H9 (cell line): ENCODE results near the gene CASQ2. TPM values are rescaled to one million over a fixed set of nuclear protein-coding genes. Genes with fewer than 3 reads are reported as not detected.

ENCODE experiments used
- DNase-seq: peaks from one replicate; pipeline ENCODE4 v3.0.0-alpha.2; 2017
- H2AFZ ChIP-seq: one replicate; pipeline ENCODE4 v1.6.1; 2013; ENCODE audit warnings: mild to moderate bottlenecking, low read length, control low read depth, moderate library complexity
- H2AK5ac ChIP-seq: 2 replicates; pipeline ENCODE4 v1.6.1; 2013; ENCODE audit warnings: low read length, control low read depth, mixed read lengths; ENCODE audit not compliant: insufficient read length
- H2BK120ac ChIP-seq: one replicate; pipeline ENCODE4 v1.6.1; 2013; ENCODE audit warnings: low read depth, mild to moderate bottlenecking, low read length, control low read depth, inconsistent platforms; ENCODE audit not compliant: poor library complexity, severe bottlenecking
- H2BK12ac ChIP-seq: 2 replicates; pipeline ENCODE4 v1.6.1; 2013; ENCODE audit warnings: low read length, control low read depth, mixed read lengths, low read depth; ENCODE audit not compliant: insufficient read length
- H2BK15ac ChIP-seq: 2 replicates; pipeline ENCODE4 v1.6.1; 2013; ENCODE audit warnings: low read depth, low read length, control low read depth
- H2BK20ac ChIP-seq: one replicate; pipeline ENCODE4 v1.6.1; 2013; ENCODE audit warnings: low read depth, mild to moderate bottlenecking, low read length, control low read depth, inconsistent platforms; ENCODE audit not compliant: poor library complexity, severe bottlenecking
- H2BK5ac ChIP-seq: 2 replicates; pipeline ENCODE4 v1.6.1; 2013; ENCODE audit warnings: low read length, control low read depth, mixed read lengths; ENCODE audit not compliant: insufficient read length
- H3K14ac ChIP-seq: 2 replicates; pipeline ENCODE4 v1.6.1; 2013; ENCODE audit warnings: low read length, control low read depth; ENCODE audit not compliant: insufficient read depth
- H3K18ac ChIP-seq: 2 replicates; pipeline ENCODE4 v1.6.1; 2013; ENCODE audit warnings: low read depth, mild to moderate bottlenecking, mixed read lengths, low read length, control low read depth; ENCODE audit not compliant: insufficient read length
- H3K23ac ChIP-seq: 2 replicates; pipeline ENCODE4 v1.6.1; 2013; ENCODE audit warnings: low read length, control low read depth, mixed read lengths, low read depth; ENCODE audit not compliant: insufficient read length
- H3K23me2 ChIP-seq: 2 replicates; pipeline ENCODE4 v1.6.1; 2013; ENCODE audit warnings: low read depth, mild to moderate bottlenecking, mixed read lengths, low read length, control low read depth; ENCODE audit not compliant: insufficient read length, poor library complexity, severe bottlenecking
- H3K27ac ChIP-seq: 2 replicates; pipeline ENCODE4 v1.5.1; 2013; ENCODE audit warnings: low read length, control low read depth, mixed read lengths, low read depth; ENCODE audit not compliant: insufficient read length
- H3K27me3 ChIP-seq: 2 replicates; pipeline ENCODE4 v1.6.1; 2013; ENCODE audit warnings: low read length, control low read depth, inconsistent platforms; ENCODE audit not compliant: insufficient read depth
- H3K4ac ChIP-seq: 2 replicates; pipeline ENCODE4 v1.6.1; 2013; ENCODE audit warnings: low read depth, mild to moderate bottlenecking, control low read depth, inconsistent platforms, low read length, moderate library complexity
- H3K4me1 ChIP-seq: 2 replicates; pipeline ENCODE4 v1.6.1; 2013; ENCODE audit warnings: low read length, control low read depth, inconsistent platforms; ENCODE audit not compliant: insufficient read depth
- H3K4me2 ChIP-seq: 2 replicates; pipeline ENCODE4 v1.6.1; 2013; ENCODE audit warnings: low read length, control low read depth, mixed read lengths; ENCODE audit not compliant: insufficient read length, insufficient read depth
- H3K56ac ChIP-seq: 2 replicates; pipeline ENCODE4 v1.6.1; 2013; ENCODE audit warnings: low read depth, mild to moderate bottlenecking, mixed read lengths, low read length, control low read depth; ENCODE audit not compliant: insufficient read length
- H3K79me1 ChIP-seq: 2 replicates; pipeline ENCODE4 v1.6.1; 2013; ENCODE audit warnings: low read depth, mild to moderate bottlenecking, moderate library complexity, low read length, control low read depth, inconsistent platforms; ENCODE audit not compliant: insufficient read depth, poor library complexity, severe bottlenecking
- H3K79me2 ChIP-seq: 2 replicates; pipeline ENCODE4 v1.6.1; 2013; ENCODE audit warnings: low read length, control low read depth, inconsistent platforms; ENCODE audit not compliant: insufficient read depth
- H3K9ac ChIP-seq: 2 replicates; pipeline ENCODE4 v1.6.1; 2013; ENCODE audit warnings: low read length, control low read depth, mixed read lengths; ENCODE audit not compliant: insufficient read length; ENCODE audit errors: extremely low read depth
- H3K9me3 ChIP-seq: one replicate; pipeline ENCODE4 v1.6.1; 2013; ENCODE audit warnings: low read depth, low read length, inconsistent platforms; ENCODE audit not compliant: control insufficient read depth
- H3T11ph ChIP-seq: one replicate; pipeline ENCODE4 v1.6.1; 2013; ENCODE audit warnings: mild to moderate bottlenecking, low read length, control low read depth, inconsistent platforms
- H4K20me1 ChIP-seq: one replicate; pipeline ENCODE4 v1.6.1; 2013; ENCODE audit not compliant: control insufficient read depth, insufficient read length, insufficient read depth
- H4K5ac ChIP-seq: 2 replicates; pipeline ENCODE4 v1.6.1; 2013; ENCODE audit warnings: low read depth, mild to moderate bottlenecking, mixed read lengths, low read length, control low read depth; ENCODE audit not compliant: insufficient read length
- H4K8ac ChIP-seq: replicated peaks from 2 replicates; pipeline ENCODE4 v1.6.1; 2013; ENCODE audit warnings: low read length, control low read depth, mixed read lengths, low read depth; ENCODE audit not compliant: insufficient read length
- H4K91ac ChIP-seq: 2 replicates; pipeline ENCODE4 v1.6.1; 2013; ENCODE audit warnings: low read depth, mild to moderate bottlenecking, moderate library complexity, mixed read lengths, low read length, control low read depth; ENCODE audit not compliant: insufficient read length
- H3K27ac Mint-ChIP-seq, 3 experiments: 2 replicates in 2 of 3; 3 replicates in 1 of 3; pipeline ENCODE4 v1.8.0; 2020 to 2021; ENCODE audit warnings: mixed read lengths in 3 of 3, mild to moderate bottlenecking in 1 of 3, moderate library complexity in 1 of 3
- H3K27me3 Mint-ChIP-seq: 2 replicates; pipeline ENCODE4 v1.8.0; 2021; ENCODE audit warnings: low read depth, mild to moderate bottlenecking, moderate library complexity, mixed read lengths
- H3K36me3 Mint-ChIP-seq, 3 experiments: 2 replicates in 2 of 3; 3 replicates in 1 of 3; pipeline ENCODE4 v1.8.0; 2020 to 2021; ENCODE audit warnings: low read depth in 3 of 3, mixed read lengths in 3 of 3; ENCODE audit not compliant: insufficient read depth in 1 of 3
- H3K4me1 Mint-ChIP-seq, 2 experiments: 2 replicates each; pipeline ENCODE4 v1.8.0; 2020; ENCODE audit warnings: mixed read lengths in 2 of 2
- H3K4me3 Mint-ChIP-seq, 2 experiments: 2 replicates in 1 of 2; 3 replicates in 1 of 2; pipeline ENCODE4 v1.8.0; 2020 to 2021; ENCODE audit warnings: mild to moderate bottlenecking in 2 of 2, mixed read lengths in 2 of 2, moderate library complexity in 1 of 2
- H3K9me3 Mint-ChIP-seq, 2 experiments: 2 replicates in 1 of 2; 3 replicates in 1 of 2; pipeline ENCODE4 v1.8.0; 2020; ENCODE audit warnings: mild to moderate bottlenecking in 2 of 2, mixed read lengths in 2 of 2, moderate library complexity in 1 of 2
- CTCF ChIP-seq: fragments of 200-600 bp; sonication (generic); conservative IDR thresholded peaks from 3 replicates; pipeline ENCODE4 v1.8.0; 2021; ENCODE audit warnings: antibody characterized with exemption, mild to moderate bottlenecking
- WGBS: extraction: QIAGEN DNeasy Blood & Tissue Kit; methylation state at CpG from one replicate; pipeline ENCODE4 v1.1.7; 2013; ENCODE audit warnings: missing lambda C conversion rate, low lambda C conversion rate, mixed read lengths; ENCODE audit not compliant: insufficient read length; ENCODE audit errors: extremely low coverage; 5-methylcytosine and 5-hydroxymethylcytosine counted together
- total RNA-seq: library from RNA; stranded (reverse); gene quantifications from 2 replicates; pipeline ENCODE4 v1.2.1, GENCODE V29; 2021

CASQ2 gene
- total RNA-seq, 1 experiment from 2014 or later, result not detected

DNA sequence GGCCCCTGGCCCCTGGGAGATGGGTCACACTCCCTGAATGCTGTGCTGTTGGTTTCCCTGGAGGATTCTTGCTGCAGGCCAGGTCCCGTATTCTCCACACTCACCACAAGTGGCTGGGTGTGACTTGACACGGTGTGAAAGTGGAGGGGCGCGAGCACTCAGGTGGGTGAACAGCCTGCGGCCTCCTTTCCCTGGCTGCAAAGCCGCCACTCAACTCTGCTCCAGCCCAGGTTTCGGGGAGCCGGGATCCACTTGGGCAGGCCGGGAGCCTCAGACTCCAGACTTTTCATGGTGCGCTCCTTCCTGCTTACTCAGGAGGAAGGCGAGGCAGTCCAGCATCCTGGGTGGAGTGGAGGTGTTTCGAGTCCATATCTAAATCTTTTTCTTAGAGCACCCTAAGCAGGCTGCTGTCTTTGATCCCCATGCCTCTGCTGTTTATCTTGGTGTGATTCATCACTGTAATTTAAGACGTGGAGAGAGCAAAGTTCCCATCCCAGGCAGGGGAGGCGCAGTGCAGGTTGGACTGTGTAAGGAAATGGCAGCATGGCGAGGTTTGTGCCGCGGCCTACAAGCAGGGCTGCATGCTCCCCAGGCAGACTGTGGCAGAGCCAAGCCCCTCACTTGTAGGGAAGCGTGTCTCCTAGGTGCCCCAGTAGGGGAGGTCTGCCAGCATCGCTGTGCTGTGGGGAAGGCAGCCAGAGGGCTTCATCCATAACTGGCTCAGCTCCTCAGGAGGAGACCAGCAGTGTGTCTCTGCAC is 97.2 kb downstream of the CASQ2 start:
- H3T11ph ChIP-seq, result no peak overlapping the region
- Mint-ChIP-seq H3K4me3 (no peak overlapping the region), H3K27me3 (no peaks in the 10 kb centered on the region), H3K9me3 (no peaks in the 10 kb centered on the region), H3K27ac (peak overlapping the region in 1 of 3 experiments; percentile 44; a peak in 2 of 7 replicates), H3K4me1 (peaks cover 0 to 8% of the 10 kb centered on the region in 2 experiments; a peak in 2 of 4 replicates), H3K36me3 (peaks cover 15 to 27% (median 21%) of the 10 kb centered on the region in 3 experiments)
- H2BK12ac ChIP-seq, result no peak overlapping the region
- H4K91ac ChIP-seq, result no peak overlapping the region
- no peak overlapping the region for H2BK20ac ChIP-seq
- no peaks in the 10 kb centered on the region for H3K27me3 ChIP-seq
- H2BK5ac ChIP-seq, result no peak overlapping the region
- DNase-seq, result no peak
- no peak overlapping the region for H3K4me2 ChIP-seq
- no peak overlapping the region for H3K56ac ChIP-seq
- no peak overlapping the region for H2BK120ac ChIP-seq
- no peaks in the 10 kb centered on the region for H3K79me1 ChIP-seq
- H3K79me2 ChIP-seq, result no peaks in the 10 kb centered on the region
- peak overlapping the region; percentile 19; the same call in 1 of the 2 replicates for H3K14ac ChIP-seq
- H4K5ac ChIP-seq, result peak overlapping the region; percentile 27
- H4K20me1 ChIP-seq, result peaks cover 3% of the 10 kb centered on the region
- H3K9me3 ChIP-seq, result no peaks in the 10 kb centered on the region
- no peak overlapping the region for H3K18ac ChIP-seq
- H3K4ac ChIP-seq, result no peak overlapping the region
- H3K4me1 ChIP-seq, result no peaks in the 10 kb centered on the region
- H2AK5ac ChIP-seq, result no peak overlapping the region
- H2BK15ac ChIP-seq, result no peak overlapping the region
- WGBS, result no CpG with 5 or more reads among the region's 19 CpGs
- H4K8ac ChIP-seq, result no peak overlapping the region
- H3K23ac ChIP-seq, result no peak overlapping the region
- H3K23me2 ChIP-seq, result no peaks in the 10 kb centered on the region
- no peak overlapping the region for H2AFZ ChIP-seq
- no peak overlapping the region for H3K9ac ChIP-seq
- H3K27ac ChIP-seq, result no peak overlapping the region
- TF ChIP-seq CTCF, result no peak
